SK-N-MC (cell line): ENCODE results near the gene NPAT.
"Not testable (repeated sequence)": the region's sequence is repeated elsewhere in the genome, so short reads cannot be mapped to it uniquely, and the experiment has no call there.

ENCODE experiments used
- DNase-seq: peaks from one replicate; pipeline ENCODE4 v3.0.0-alpha.2; 2011; ENCODE audit warnings: low read depth, low spot score
- H3K27ac ChIP-seq: fragments of 200-600 bp; sonication (generic); 2 replicates; pipeline ENCODE4 v1.5.1; 2016; ENCODE audit warnings: mixed run types
- H3K36me3 ChIP-seq: fragments of 200-600 bp; sonication (generic); 2 replicates; pipeline ENCODE4 v1.6.1; 2017; ENCODE audit warnings: antibody characterized with exemption, low read length, mixed read lengths; ENCODE audit not compliant: insufficient read depth
- H3K4me3 ChIP-seq: fragments of 200-600 bp; sonication (generic); 2 replicates; pipeline ENCODE4 v1.5.1; 2016
- H3K9ac ChIP-seq: fragments of 200-600 bp; sonication (generic); 2 replicates; pipeline ENCODE4 v1.8.0; 2017; ENCODE audit warnings: mixed run types, mixed read lengths; ENCODE audit not compliant: insufficient read length
- H3K9me3 ChIP-seq: fragments of 200-600 bp; sonication (generic); 2 replicates; pipeline ENCODE4 v1.6.1; 2017; ENCODE audit warnings: low read depth, mild to moderate bottlenecking, antibody characterized with exemption, low read length, moderate library complexity, mixed read lengths
- EZH2 ChIP-seq: fragments of 200-600 bp; sonication (generic); IDR thresholded peaks from one replicate; pipeline ENCODE4 v1.6.1; 2017; ENCODE audit warnings: antibody characterized with exemption
- FOXP2 ChIP-seq: optimal IDR thresholded peaks from 2 replicates; pipeline ENCODE3; 2011; ENCODE audit warnings: mild to moderate bottlenecking, moderate library complexity; ENCODE audit not compliant: insufficient read depth; ENCODE audit errors: extremely low read length, control extremely low read depth
- POLR2AphosphoS5 ChIP-seq: IDR thresholded peaks from 2 replicates; pipeline ENCODE4 v1.6.1; 2012; ENCODE audit warnings: mild to moderate bottlenecking, low read depth, low read length, borderline replicate concordance

Gene NPAT

GRCh38 chr11:108199446-108200321 lies 22.8 kb downstream of the NPAT start:
- TF ChIP-seq FOXP2 (no peak), EZH2 (no peak), POLR2AphosphoS5 (no peak)
- Histone ChIP-seq H3K9ac (no peak overlapping the region), H3K4me3 (no peak overlapping the region), H3K27ac (peak overlapping the region; percentile 66), H3K9me3 (no peaks in the 10 kb centered on the region), H3K36me3 (peaks cover 47% of the 10 kb centered on the region)
- no peak for DNase-seq

GRCh38 chr11:108198833-108199232 lies 23.6 kb downstream of the NPAT start:
- Histone ChIP-seq H3K9ac (no peak overlapping the region), H3K27ac (no peak overlapping the region), H3K4me3 (no peak overlapping the region), H3K9me3 (no peaks in the 10 kb centered on the region), H3K36me3 (peaks cover 47% of the 10 kb centered on the region)
- no peak for TF ChIP-seq FOXP2
- TF ChIP-seq POLR2AphosphoS5, result no peak
- no peak for TF ChIP-seq EZH2
- DNase-seq, result no peak

DNA sequence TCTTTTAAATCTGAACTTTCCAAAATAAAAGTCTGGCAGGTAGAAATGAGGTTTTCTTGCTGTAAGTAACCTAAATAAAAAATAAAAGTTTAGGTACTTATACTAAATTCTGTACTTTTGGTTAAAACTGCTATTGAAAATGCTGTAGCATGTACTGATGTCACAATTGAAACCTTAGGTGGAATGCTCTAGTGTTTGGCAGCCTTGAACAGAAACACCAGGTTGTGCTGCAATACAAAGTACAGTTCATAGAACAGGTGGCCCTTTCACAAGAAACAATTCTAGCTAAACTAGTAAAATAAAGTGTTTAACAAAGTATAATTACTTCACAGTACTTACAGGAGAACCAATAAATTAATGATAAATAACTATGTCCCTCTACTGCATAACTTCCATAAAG lies 25.1 kb downstream of the NPAT start:
- TF ChIP-seq POLR2AphosphoS5, result no peak
- no peak for TF ChIP-seq EZH2
- TF ChIP-seq FOXP2, result no peak
- no peak for DNase-seq
- Histone ChIP-seq H3K36me3 (peaks cover 48% of the 10 kb centered on the region), H3K9me3 (no peaks in the 10 kb centered on the region), H3K27ac (no peak overlapping the region), H3K4me3 (no peak overlapping the region), H3K9ac (no peak overlapping the region)

DNA sequence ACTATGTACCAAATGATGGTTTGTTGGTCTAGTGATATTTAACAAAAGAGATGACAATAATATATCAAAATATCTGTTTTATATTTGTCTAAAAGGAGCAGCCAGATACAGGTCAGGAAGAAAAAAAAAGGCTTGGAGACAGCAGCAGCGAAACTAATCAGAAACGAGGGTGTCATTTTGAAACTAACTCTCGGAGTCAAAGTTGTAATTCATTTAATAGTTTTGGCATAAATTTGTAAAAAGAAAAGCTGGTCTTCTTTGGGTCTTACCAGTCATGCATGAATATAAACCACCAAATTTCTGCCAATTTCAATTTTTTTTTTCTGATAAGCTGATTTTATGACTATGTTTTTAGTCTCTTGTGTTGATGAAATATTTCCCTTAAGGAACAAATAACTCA lies 25.5 kb downstream of the NPAT start:
- Histone ChIP-seq H3K36me3 (peaks cover 53% of the 10 kb centered on the region), H3K27ac (no peak overlapping the region), H3K4me3 (no peak overlapping the region), H3K9me3 (no peaks in the 10 kb centered on the region), H3K9ac (no peak overlapping the region)
- no peak for TF ChIP-seq FOXP2
- TF ChIP-seq EZH2, result no peak
- no peak for TF ChIP-seq POLR2AphosphoS5
- DNase-seq, result no peak

- H3K9ac ChIP-seq, result no peak overlapping the region
- no peak overlapping the region for H3K4me3 ChIP-seq
- no peaks in the 10 kb centered on the region for H3K9me3 ChIP-seq
- peaks cover 70% of the 10 kb centered on the region for H3K36me3 ChIP-seq
- DNase-seq, result no peak
- TF ChIP-seq POLR2AphosphoS5, result no peak
- TF ChIP-seq FOXP2, result no peak
- TF ChIP-seq EZH2, result no peak
- no peak overlapping the region for H3K27ac ChIP-seq
These were observed 28.7 kb downstream of the NPAT start for GRCh38 chr11:108193725-108194124.

DNA sequence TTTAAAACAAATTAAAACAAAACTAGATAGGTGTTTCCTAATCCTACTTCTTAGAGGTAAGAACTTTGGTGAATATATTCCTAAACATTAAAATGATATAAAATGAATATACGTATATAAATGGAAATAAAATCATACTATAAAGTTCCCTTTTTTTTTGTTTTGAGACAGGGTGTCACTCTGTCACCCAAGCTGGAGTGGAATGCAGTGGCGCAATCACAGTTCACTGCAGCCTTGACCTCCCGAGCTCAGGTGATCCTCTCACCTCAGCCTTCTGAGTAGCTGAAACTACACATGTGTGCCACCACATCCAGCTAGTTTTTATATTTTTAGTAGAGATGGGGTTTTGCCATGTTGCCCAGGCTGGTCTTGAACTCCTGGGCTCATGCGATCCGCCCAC lies 44.9 kb downstream of the NPAT start:
- TF ChIP-seq EZH2 (no peak), POLR2AphosphoS5 (no peak), FOXP2 (no peak)
- H3K4me3 ChIP-seq, result no peak overlapping the region
- no peak overlapping the region for H3K27ac ChIP-seq
- H3K9ac ChIP-seq, result no peak overlapping the region
- peaks cover 61% of the 10 kb centered on the region for H3K36me3 ChIP-seq
- no peak for DNase-seq
- no peaks in the 10 kb centered on the region for H3K9me3 ChIP-seq

DNA sequence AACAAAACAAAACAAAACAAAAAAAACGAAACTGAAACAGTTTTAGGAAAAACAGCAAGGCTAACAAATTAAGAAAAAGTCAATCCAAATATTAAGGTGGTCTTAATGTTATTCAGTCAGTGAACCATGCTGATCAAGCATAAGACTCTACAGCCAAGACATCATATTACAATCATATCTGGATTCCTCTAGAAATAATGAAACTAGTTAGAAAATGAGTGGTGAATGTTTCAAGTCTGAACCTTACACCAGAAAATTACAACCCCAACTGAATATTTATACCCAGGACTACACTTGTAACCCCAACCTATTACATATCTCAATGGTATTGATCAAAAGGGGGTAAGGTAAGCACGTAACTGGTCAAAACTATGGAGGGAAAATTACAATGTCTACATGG lies 52.3 kb downstream of the NPAT start:
- TF ChIP-seq FOXP2, result no peak
- TF ChIP-seq POLR2AphosphoS5, result no peak
- no peak for TF ChIP-seq EZH2
- Histone ChIP-seq H3K9me3 (no peaks in the 10 kb centered on the region), H3K9ac (no peak overlapping the region), H3K36me3 (peaks cover 82% of the 10 kb centered on the region), H3K4me3 (no peak overlapping the region), H3K27ac (no peak overlapping the region)
- DNase-seq, result no peak

DNA sequence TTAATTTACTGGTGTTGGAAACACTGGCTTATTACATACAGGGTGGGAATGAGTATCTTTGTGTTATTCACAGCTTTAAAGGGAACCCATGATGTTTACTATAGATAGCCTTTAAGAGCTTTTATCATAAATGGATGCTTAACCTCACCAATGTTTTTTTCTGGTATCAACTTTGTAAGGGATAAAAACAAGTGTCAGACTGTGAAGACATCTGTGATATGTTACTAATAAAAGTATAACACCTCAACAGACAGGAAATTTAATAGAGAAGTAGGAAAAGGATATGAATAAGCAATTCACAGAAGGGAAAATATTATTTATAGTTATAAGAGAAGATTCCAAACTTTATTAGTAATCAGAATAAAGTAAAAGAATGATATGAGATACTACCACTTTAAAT lies 54.8 kb downstream of the NPAT start:
- Histone ChIP-seq H3K36me3 (peaks cover 74% of the 10 kb centered on the region), H3K27ac (no peak overlapping the region), H3K9ac (no peak overlapping the region), H3K4me3 (no peak overlapping the region), H3K9me3 (no peaks in the 10 kb centered on the region)
- no peak for DNase-seq
- TF ChIP-seq EZH2 (no peak), POLR2AphosphoS5 (no peak), FOXP2 (no peak)

DNA sequence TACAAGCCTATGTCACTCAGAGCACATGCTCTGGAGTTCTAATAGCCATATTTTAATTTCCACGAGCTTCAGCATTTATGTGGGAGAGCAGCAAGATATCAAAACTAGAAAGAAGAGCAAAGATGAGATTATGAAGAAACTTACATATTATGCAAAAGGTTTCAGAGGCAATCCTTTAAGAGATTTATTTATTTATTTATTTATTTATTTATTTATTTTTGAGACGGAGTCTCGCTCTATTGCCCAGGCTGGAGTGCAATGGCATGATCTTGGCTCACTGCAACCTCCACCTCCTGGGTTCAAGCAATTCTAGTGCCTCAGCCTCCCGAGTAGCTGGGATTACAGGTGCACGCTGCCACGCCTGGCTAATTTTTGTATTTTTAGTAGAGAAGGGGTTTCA lies 59.6 kb downstream of the NPAT start:
- not testable (repeated sequence) for DNase-seq, H3K9ac ChIP-seq, H3K9me3 ChIP-seq, H3K27ac ChIP-seq, H3K4me3 ChIP-seq
- H3K36me3 ChIP-seq, result peaks cover 71% of the 10 kb centered on the region
